Kidney (tissue), 14 donors: ENCODE data around the gene CLIP3. TPM values are rescaled to one million over a fixed set of nuclear protein-coding genes. Genes with fewer than 3 reads are reported as not detected.
A peak's percentile ranks its signal among the peaks of the same experiment; 100 is the strongest.
"Not testable (repeated sequence)": the region's sequence is repeated elsewhere in the genome, so short reads cannot be mapped to it uniquely, and the experiment has no call there.

Experiments used
- DNase-seq, 5 donors: peaks; one replicate each; pipeline ENCODE4 v3.0.0-alpha.2; 2013 to 2020
- FAIRE-seq: peaks from 2 replicates; lab custom pipeline; 2012; peaks lifted over from hg19 to GRCh38; lab: Jason Lieb, UNC
- H3K27ac ChIP-seq, 2 donors: one replicate each; pipeline ENCODE4 v1.7.0; 2013; ENCODE audit warnings: low read depth in 2 of 2, low read length in 2 of 2, inconsistent platforms in 1 of 2
- H3K27me3 ChIP-seq: one replicate; pipeline ENCODE4 v1.7.1; 2013; ENCODE audit warnings: low read length, inconsistent platforms; ENCODE audit not compliant: control insufficient read depth, insufficient read depth
- H3K36me3 ChIP-seq, 3 donors: one replicate each; pipeline versions ENCODE4 v1.7.0 to v1.7.1; 2013; ENCODE audit warnings: low read length in 3 of 3, control low read depth in 1 of 3, inconsistent platforms in 1 of 3; ENCODE audit not compliant: insufficient read depth in 3 of 3, control insufficient read depth in 2 of 3
- H3K4me1 ChIP-seq, 3 donors: one replicate each; pipeline versions ENCODE4 v1.7.0 to v1.7.1; 2013; ENCODE audit warnings: low read length in 3 of 3, inconsistent platforms in 1 of 3, low read depth in 1 of 3; ENCODE audit not compliant: control insufficient read depth in 2 of 3, insufficient read depth in 2 of 3
- H3K4me3 ChIP-seq, 3 donors: one replicate each; pipeline versions ENCODE4 v1.7.0 to v1.8.1; 2013; ENCODE audit warnings: low read length in 3 of 3, control low read depth in 1 of 3, inconsistent platforms in 1 of 3
- H3K9ac ChIP-seq, 3 donors: one replicate each; pipeline versions ENCODE4 v1.7.0 to v1.7.1; 2013; ENCODE audit warnings: low read length in 3 of 3, control low read depth in 1 of 3, inconsistent platforms in 1 of 3
- H3K9me3 ChIP-seq, 3 donors: one replicate each; pipeline versions ENCODE4 v1.7.0 to v1.7.1; 2013; ENCODE audit warnings: low read length in 3 of 3, control low read depth in 1 of 3, inconsistent platforms in 1 of 3; ENCODE audit not compliant: control insufficient read depth in 2 of 3, insufficient read depth in 1 of 3
- intact Hi-C: fragments of 100-400 bp; cut with DNase I; formaldehyde crosslinking; loops from one replicate; pipeline ENCODE4 v1.11.1; 2022
- polyA plus RNA-seq: library from polyadenylated mRNA; stranded (reverse); fragments of 350-450 nt; fragmentation: Illumina TruSeq; extraction: RNeasy Lipid Tissue Mini Kit (QIAGEN cat#74804); gene quantifications from one replicate; pipeline ENCODE4 v1.2.3, GENCODE V29; 2014; ENCODE audit warnings: low read depth, low replicate concordance; ENCODE audit not compliant: insufficient read depth
- total RNA-seq: library from RNA; stranded (reverse); fragmentation: NEBNext Ultra II Directional; extraction: Animal tissue kit (Norgen Biotek cat#: 25700); gene quantifications from one replicate; pipeline ENCODE4 v1.2.1, GENCODE V29; 2021
- TF ChIP-seq, protein P1 (sequence below): IDR thresholded peaks from 3 replicates; pipeline ENCODE4 v1.5.1; 2012; ENCODE audit warnings: mild to moderate bottlenecking, moderate library complexity, borderline replicate concordance; ENCODE audit not compliant: insufficient read depth; ENCODE audit errors: extremely low read depth
- donor health status: control.
- donor health status: control.
- donor health status: control.
- donor health status: control.
- donor health status: control.
- donor health status: DM: yes; HTN: yes; CAD: no.
- donor health status: Normal renal cell carcinoma (clear cell type).

CLIP3 gene
- total and polyA plus RNA-seq, 2 donors from 2014 or later = 10.3 to 12.3 TPM

DNA sequence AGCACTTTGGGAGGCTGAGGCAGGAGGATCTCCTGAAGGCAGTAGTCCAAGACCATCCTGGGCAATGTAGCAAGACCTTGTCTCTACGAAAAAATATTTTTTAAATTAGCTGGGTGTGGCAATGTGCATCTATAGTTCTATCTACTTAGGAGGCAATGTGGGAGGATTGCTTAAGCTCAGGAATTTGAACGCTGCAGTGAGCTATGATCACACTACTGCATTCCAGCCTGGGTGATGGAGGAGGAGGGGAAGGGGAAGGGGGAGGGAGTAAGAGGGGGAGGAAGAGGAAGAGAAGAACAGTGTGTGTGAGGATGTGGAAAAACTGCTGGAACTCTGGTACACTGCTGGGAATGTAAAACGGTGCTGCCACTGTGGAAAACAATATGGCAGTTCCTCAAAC lies 9.2 kb upstream of the CLIP3 start:
- DNase-seq = peak in 4 of 5 donors; percentile 63 to 89 (median 74)
- no peak for FAIRE-seq
- H3K27ac ChIP-seq = no peak overlapping the region
- H3K4me1 ChIP-seq = peaks cover 0 to 3% (median 0%) of the 10 kb centered on the region in 3 donors
- H3K9ac ChIP-seq = no peak overlapping the region
- intact Hi-C loops = no loop called here
- H3K4me3 ChIP-seq = peak overlapping the region in 1 of 3 donors; percentile 12
- H3K27me3 ChIP-seq = no peaks in the 10 kb centered on the region
- H3K9me3 ChIP-seq = no peaks in the 10 kb centered on the region
- TF ChIP-seq, protein P1, sequence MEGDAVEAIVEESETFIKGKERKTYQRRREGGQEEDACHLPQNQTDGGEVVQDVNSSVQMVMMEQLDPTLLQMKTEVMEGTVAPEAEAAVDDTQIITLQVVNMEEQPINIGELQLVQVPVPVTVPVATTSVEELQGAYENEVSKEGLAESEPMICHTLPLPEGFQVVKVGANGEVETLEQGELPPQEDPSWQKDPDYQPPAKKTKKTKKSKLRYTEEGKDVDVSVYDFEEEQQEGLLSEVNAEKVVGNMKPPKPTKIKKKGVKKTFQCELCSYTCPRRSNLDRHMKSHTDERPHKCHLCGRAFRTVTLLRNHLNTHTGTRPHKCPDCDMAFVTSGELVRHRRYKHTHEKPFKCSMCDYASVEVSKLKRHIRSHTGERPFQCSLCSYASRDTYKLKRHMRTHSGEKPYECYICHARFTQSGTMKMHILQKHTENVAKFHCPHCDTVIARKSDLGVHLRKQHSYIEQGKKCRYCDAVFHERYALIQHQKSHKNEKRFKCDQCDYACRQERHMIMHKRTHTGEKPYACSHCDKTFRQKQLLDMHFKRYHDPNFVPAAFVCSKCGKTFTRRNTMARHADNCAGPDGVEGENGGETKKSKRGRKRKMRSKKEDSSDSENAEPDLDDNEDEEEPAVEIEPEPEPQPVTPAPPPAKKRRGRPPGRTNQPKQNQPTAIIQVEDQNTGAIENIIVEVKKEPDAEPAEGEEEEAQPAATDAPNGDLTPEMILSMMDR = no peak
- H3K36me3 ChIP-seq = no peaks in the 10 kb centered on the region

DNA sequence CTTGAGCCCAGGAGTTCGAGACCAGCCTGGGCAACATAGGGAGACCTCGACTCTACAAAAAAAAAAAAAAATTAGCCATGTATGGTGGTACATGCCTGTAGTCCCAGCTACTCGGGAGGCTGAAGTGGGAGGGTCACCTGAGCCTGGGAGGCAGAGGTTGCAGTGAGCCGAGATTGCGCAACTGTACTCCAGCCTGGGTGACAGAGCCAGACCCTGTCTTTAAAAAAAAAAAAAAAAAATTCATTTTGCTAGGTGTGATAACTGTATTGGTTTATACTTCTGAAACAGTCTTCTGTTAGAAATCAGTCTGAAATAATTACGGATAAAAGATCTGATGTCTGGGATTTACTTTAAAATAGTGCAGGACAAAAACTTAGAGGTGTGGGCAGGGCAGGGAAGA lies 8.4 kb upstream of the CLIP3 start:
- H3K9ac ChIP-seq, H3K4me3 ChIP-seq, H3K4me1 ChIP-seq, intact Hi-C loops, H3K27me3 ChIP-seq, H3K36me3 ChIP-seq, FAIRE-seq, H3K9me3 ChIP-seq, DNase-seq: not testable (repeated sequence)
- H3K27ac ChIP-seq = peak overlapping the region in 1 of 2 donors; percentile 20

DNA sequence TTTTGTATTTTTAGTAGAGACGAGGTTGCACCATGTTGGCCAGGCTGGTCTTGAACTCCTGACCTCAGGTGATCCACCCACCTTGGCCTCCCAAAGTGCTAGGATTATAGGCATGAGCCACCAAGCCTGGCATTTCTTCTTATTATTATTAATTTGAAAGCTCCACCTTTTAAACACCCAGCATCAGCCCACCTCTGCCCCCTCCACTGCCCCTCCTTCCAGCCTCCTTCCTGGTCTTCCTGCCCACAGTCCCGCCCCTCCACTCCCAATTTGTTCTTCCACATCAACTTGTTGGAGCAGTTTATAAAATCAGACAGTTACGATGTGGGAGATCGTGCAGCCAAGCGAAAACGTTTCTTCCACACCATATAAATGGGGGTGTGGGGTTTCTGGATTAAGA lies 7.8 kb upstream of the CLIP3 start:
- intact Hi-C loops = no loop called here
- no peaks in the 10 kb centered on the region for H3K9me3 ChIP-seq
- TF ChIP-seq, protein P1 = no peak
- FAIRE-seq = no peak
- peak in 2 of 5 donors; percentile 17 to 19 for DNase-seq
- H3K27me3 ChIP-seq = no peaks in the 10 kb centered on the region
- no peak overlapping the region for H3K4me3 ChIP-seq
- H3K4me1 ChIP-seq = peaks cover 0 to 3% (median 0%) of the 10 kb centered on the region in 3 donors
- H3K9ac ChIP-seq = no peak overlapping the region
- H3K36me3 ChIP-seq = no peaks in the 10 kb centered on the region
- H3K27ac ChIP-seq = no peak overlapping the region

DNA sequence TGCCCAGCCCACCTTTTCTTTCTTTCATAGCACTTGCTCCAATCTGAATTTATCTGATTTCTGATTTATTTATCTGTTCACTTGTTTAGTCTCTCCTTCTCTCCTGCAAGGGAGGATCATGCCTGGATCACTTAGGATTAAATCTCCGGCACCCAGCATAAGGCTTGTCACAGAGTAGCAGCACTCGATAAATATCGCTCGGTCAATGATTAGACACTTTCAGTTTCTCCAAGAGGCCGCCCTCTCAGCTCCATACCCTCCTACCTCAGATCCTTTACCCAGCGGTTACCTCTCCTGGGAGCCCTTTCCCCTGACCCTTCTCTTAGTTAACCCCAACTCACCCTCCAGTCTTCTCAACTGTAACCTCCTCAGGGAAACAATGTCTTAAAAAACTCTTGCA lies 1.4 kb downstream of the CLIP3 start:
- no peak overlapping the region for H3K27ac ChIP-seq
- H3K27me3 ChIP-seq = no peaks in the 10 kb centered on the region
- H3K4me3 ChIP-seq = peak overlapping the region in 1 of 3 donors; percentile 18
- H3K4me1 ChIP-seq = peaks cover 0 to 2% (median 0%) of the 10 kb centered on the region in 3 donors
- no peaks in the 10 kb centered on the region for H3K9me3 ChIP-seq
- FAIRE-seq (no peak), DNase-seq (no peak)
- H3K36me3 ChIP-seq = no peaks in the 10 kb centered on the region
- H3K9ac ChIP-seq = no peak overlapping the region
- TF ChIP-seq, protein P1 = no peak
- intact Hi-C loops = no loop called here
